A549 (cell line): ENCODE results near the gene ABHD12. TPM values are rescaled to one million over a fixed set of nuclear protein-coding genes. Genes with fewer than 3 reads are reported as not detected.
"Not testable (repeated sequence)": the region's sequence is repeated elsewhere in the genome, so short reads cannot be mapped to it uniquely, and the experiment has no call there.

ENCODE experiments used
- ATAC-seq, 2 experiments: fragments of 200-7000 bp in 1 of 2; fragments of >200 bp in 1 of 2; cut with Nextera tagmentation in 1 of 2; cut with Tn5 transposase in 1 of 2; 3 replicates each; pipeline versions ENCODE4 v1.8.0 to v1.9.1; 2018 to 2020; ENCODE audit warnings: mild to moderate bottlenecking in 1 of 2, moderate library complexity in 1 of 2
- CTCF ChIA-PET: fragments of 300-600 bp; sonication (Branson Sonifier 250); formaldehyde crosslinking; extraction: SDS; loops from one replicate; lab custom pipeline; 2021; ENCODE audit warnings: antibody characterized with exemption, inconsistent platforms; lab: Yijun Ruan, JAX
- POLR2A ChIA-PET: fragments of 350-600 bp; formaldehyde crosslinking; extraction: SDS; loops from one replicate; lab custom pipeline; 2021; ENCODE audit warnings: antibody characterized with exemption, inconsistent platforms; lab: Yijun Ruan, JAX
- DNase-seq, 2 experiments: peaks; one replicate each; pipeline versions ENCODE4 v3.0.0 to v3.0.0-alpha.2; 2011 to 2016; ENCODE audit warnings: low read depth in 1 of 2, low spot score in 1 of 2
- FAIRE-seq: peaks from 2 replicates; lab custom pipeline; 2011; peaks lifted over from hg19 to GRCh38; lab: Jason Lieb, UNC
- H3K27ac ChIP-seq, 2 experiments: fragments of >200 bp; sonication (Bioruptor Twin); formaldehyde crosslinking; 3 replicates each; pipeline ENCODE4 v1.5.1; 2016 to 2017
- H3K4me1 ChIP-seq: fragments of >200 bp; sonication (Bioruptor Twin); formaldehyde crosslinking; 3 replicates; pipeline ENCODE4 v1.6.1; 2016
- H3K4me2 ChIP-seq: fragments of >200 bp; sonication (Bioruptor Twin); formaldehyde crosslinking; 3 replicates; pipeline ENCODE4 v1.6.1; 2016
- H3K4me3 ChIP-seq: fragments of >200 bp; sonication (Bioruptor Twin); formaldehyde crosslinking; 3 replicates; pipeline ENCODE4 v1.5.1; 2016
- H3K9me3 ChIP-seq: fragments of >200 bp; sonication (Bioruptor Twin); formaldehyde crosslinking; 3 replicates; pipeline ENCODE4 v1.6.1; 2016
- CHD2 ChIP-seq: fragments of 150-350 bp; IDR thresholded peaks from 2 replicates; pipeline ENCODE4 v1.6.1; 2014; ENCODE audit warnings: low read length; ENCODE audit not compliant: partially characterized antibody
- CHD4 ChIP-seq: fragments of 200-600 bp; sonication (generic); IDR thresholded peaks from 2 replicates; pipeline ENCODE4 v1.6.1; 2016; ENCODE audit warnings: antibody characterized with exemption, mild to moderate bottlenecking, borderline replicate concordance
- CTCF ChIP-seq: fragments of >200 bp; sonication (Bioruptor Twin); formaldehyde crosslinking; IDR thresholded peaks from 3 replicates; pipeline ENCODE4 v1.5.1; 2016
- HMGXB4 ChIP-seq: fragments of 250-450 bp; sonication (Bioruptor Pico); IDR thresholded peaks from 2 replicates; pipeline ENCODE4 v1.5.0; 2021; ENCODE audit warnings: mild to moderate bottlenecking, moderate library complexity, borderline replicate concordance
- NPAS2 ChIP-seq: fragments of 250-450 bp; sonication (Bioruptor Pico); IDR thresholded peaks from 2 replicates; pipeline ENCODE4 v1.8.0; 2022; ENCODE audit warnings: mild to moderate bottlenecking, moderate library complexity, borderline replicate concordance
- PHF8 ChIP-seq: fragments of 200-600 bp; sonication (generic); IDR thresholded peaks from 2 replicates; pipeline ENCODE4 v1.6.1; 2016; ENCODE audit warnings: low read depth, mild to moderate bottlenecking, antibody characterized with exemption, moderate library complexity, borderline replicate concordance
- RAD21 ChIP-seq, 2 experiments: fragments of >200 bp in 1 of 2; sonication (Bioruptor Twin) in 1 of 2; formaldehyde crosslinking in 1 of 2; IDR thresholded peaks in 1 of 2; conservative IDR thresholded peaks in 1 of 2; 2 replicates in 1 of 2; 3 replicates in 1 of 2; pipeline ENCODE4 v1.6.1; 2012 to 2018; ENCODE audit warnings: inconsistent platforms in 1 of 2
- RARB ChIP-seq: fragments of 250-450 bp; sonication (Bioruptor Pico); IDR thresholded peaks from 2 replicates; pipeline ENCODE4 v1.8.0; 2021; ENCODE audit warnings: mild to moderate bottlenecking, moderate library complexity
- RCOR1 ChIP-seq: fragments of 150-350 bp; IDR thresholded peaks from 2 replicates; pipeline ENCODE4 v1.6.1; 2014; ENCODE audit warnings: antibody characterized with exemption, low read length, low read depth
- RNF2 ChIP-seq: fragments of 200-600 bp; sonication (generic); IDR thresholded peaks from 2 replicates; pipeline ENCODE4 v1.6.1; 2016; ENCODE audit warnings: low read depth, mild to moderate bottlenecking, antibody characterized with exemption, moderate library complexity, borderline replicate concordance
- SMC3 ChIP-seq: fragments of >200 bp; sonication (Bioruptor Twin); formaldehyde crosslinking; IDR thresholded peaks from 3 replicates; pipeline ENCODE4 v1.6.1; 2018; ENCODE audit warnings: inconsistent platforms
- USF2 ChIP-seq: fragments of 450-650 bp; IDR thresholded peaks from 2 replicates; pipeline ENCODE4 v1.6.1; 2014; ENCODE audit warnings: antibody characterized with exemption
- ZNF302 ChIP-seq: fragments of 250-450 bp; sonication (Bioruptor Pico); IDR thresholded peaks from 2 replicates; pipeline ENCODE4 v1.9.0; 2021; ENCODE audit warnings: inconsistent platforms, mild to moderate bottlenecking, moderate library complexity
- WGBS: methylation state at CpG from one replicate; pipeline ENCODE4 v1.1.6; 2017; ENCODE audit errors: missing lambda C conversion rate; 5-methylcytosine and 5-hydroxymethylcytosine counted together
- polyA plus RNA-seq, 4 experiments: library from polyadenylated mRNA; depleted of rRNA in 3 of 4; stranded (reverse); fragments of >200 nt; fragmentation: RNase III in 1 of 4; extraction: RNeasy Plus Mini Kit Qiagen cat#74134 plus additional on column Dnase treatment in 1 of 4; gene quantifications; 2 replicates in 3 of 4; 3 replicates in 1 of 4; pipeline ENCODE4 v1.2.3, GENCODE V29; 2011 to 2017
- TF ChIP-seq, protein P1 (sequence below): fragments of >200 bp; sonication (Bioruptor Twin); formaldehyde crosslinking; IDR thresholded peaks from 2 replicates; pipeline ENCODE4 v1.6.1; 2016

ABHD12 gene
- polyA plus RNA-seq, 2 of the 4 experiments (the other 2 are of a cell fraction): 54.3 to 101 TPM

- POLR2A ChIA-PET: no interaction called here
- CTCF ChIA-PET: interaction anchor here (1.2 to 7.6 kb wide), 4 partner anchors 102 to 408 kb away, joined by 3 to 135 read pairs (median 38); no protein-coding TSS in a partner anchor
- H3K4me3 ChIP-seq: no peak overlapping the region
- H3K4me1 ChIP-seq: peaks cover 18% of the 10 kb centered on the region
- FAIRE-seq: no peak
- no peak overlapping the region for H3K27ac ChIP-seq
- peaks cover 33% of the 10 kb centered on the region for H3K9me3 ChIP-seq
- WGBS: 74% methylated on average over 7 of the region's 7 CpGs
- no peak for ATAC-seq
- TF ChIP-seq USF2: no peak
- no peak overlapping the region for H3K4me2 ChIP-seq
- peak in 1 of 2 experiments; percentile 71 for DNase-seq
Measured at GRCh38 chr20:25402583-25402982, 11.9 kb upstream of the ABHD12 start.

DNA sequence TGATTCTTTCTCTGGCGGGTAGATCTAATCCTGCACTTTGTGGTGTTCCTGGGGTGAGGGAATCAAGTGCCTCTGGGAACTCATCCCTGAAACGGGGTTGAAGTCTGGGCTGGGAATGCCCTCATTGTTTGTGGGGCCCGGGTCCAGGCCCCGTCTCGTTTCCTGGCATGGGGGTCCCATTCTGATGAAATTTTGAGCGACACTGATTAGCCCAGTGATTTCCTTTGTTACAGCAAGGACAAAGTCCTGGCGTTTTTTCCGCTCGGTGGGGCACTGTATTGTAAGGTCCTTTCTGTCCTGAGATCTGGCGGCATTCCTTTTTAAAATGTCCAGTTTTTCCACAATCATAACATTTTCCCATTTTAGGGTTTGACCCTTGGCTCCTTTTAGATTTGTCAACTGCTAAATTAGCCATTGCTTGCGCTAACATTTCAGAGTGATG lies 9.7 kb upstream of the ABHD12 start:
- Histone ChIP-seq H3K4me1 (peaks cover 18% of the 10 kb centered on the region), H3K9me3 (peaks cover 33% of the 10 kb centered on the region)
- H3K27ac ChIP-seq, FAIRE-seq, DNase-seq, H3K4me2 ChIP-seq, H3K4me3 ChIP-seq, ATAC-seq: not testable (repeated sequence)
- ChIA-PET CTCF (interaction anchor here (1.0 to 7.6 kb wide), 15 partner anchors 55 to 405 kb away, joined by 3 to 135 read pairs (median 14); partner anchors contain the start of genes APMAP, ENTPD6 and PYGB), POLR2A (interaction anchor here (1.6 kb wide), 1 partner anchor 177 kb away, joined by 5 read pairs; no protein-coding TSS in a partner anchor)
- WGBS: 63% methylated on average over 11 of the region's 11 CpGs

- H3K4me3 ChIP-seq: no peak overlapping the region
- FAIRE-seq (peak; percentile 51), DNase-seq (peak; percentile 77 to 81), ATAC-seq (peak; percentile 99)
- peak; percentile 90 for TF ChIP-seq CTCF
- TF ChIP-seq RCOR1: no peak
- TF ChIP-seq, protein P1, sequence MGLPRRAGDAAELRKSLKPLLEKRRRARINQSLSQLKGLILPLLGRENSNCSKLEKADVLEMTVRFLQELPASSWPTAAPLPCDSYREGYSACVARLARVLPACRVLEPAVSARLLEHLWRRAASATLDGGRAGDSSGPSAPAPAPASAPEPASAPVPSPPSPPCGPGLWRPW: no peak
- no peak for TF ChIP-seq RARB (CRISPR knock-in tag)
- TF ChIP-seq PHF8: no peak
- no peak for TF ChIP-seq NPAS2 (CRISPR knock-in tag)
- no peak for TF ChIP-seq HMGXB4 (CRISPR knock-in tag)
- TF ChIP-seq SMC3: peak; percentile 96
- no peak for TF ChIP-seq RNF2
- TF ChIP-seq CHD2: no peak
- TF ChIP-seq ZNF302: no peak
- no peak for TF ChIP-seq CHD4
- TF ChIP-seq RAD21 (conservative IDR thresholded peaks at IDR 0.05 in 1 of 2, IDR thresholded peaks at IDR 0.05 in 1 of 2): peak; percentile 94 to 95
- TF ChIP-seq, all 56 proteins: peak for 3
- 3% methylated on average over 5 of the region's 5 CpGs for WGBS
- Histone ChIP-seq H3K9me3 (peaks cover 27% of the 10 kb centered on the region), H3K27ac (peak overlapping the region; percentile 46; a peak in 5 of 6 replicates), H3K4me2 (peak overlapping the region; percentile 5; the same call in 2 of the 3 replicates), H3K4me1 (peaks cover 18% of the 10 kb centered on the region)
- ChIA-PET CTCF (interaction anchor here (0.7 to 7.6 kb wide), 63 partner anchors 8 to 413 kb away, joined by 3 to 135 read pairs (median 5); partner anchors contain the start of genes ABHD12, APMAP, ENTPD6 and GINS1), POLR2A (interaction anchor here (1.0 to 1.9 kb wide), 11 partner anchors 8 to 406 kb away, joined by 3 to 9 read pairs (median 4); partner anchors contain the start of genes APMAP, GINS1 and PYGB)
Measured at GRCh38 chr20:25399037-25399430, 8.4 kb upstream of the ABHD12 start.
